Cortex of kidney (tissue), 1 donor: ENCODE measurements around the gene KIRREL3.

Experiments used
- DNase-seq: peaks from one replicate; lab custom pipeline; 2025; lab: John Stamatoyannopoulos, UW

The KIRREL3 gene

GRCh38 chr11:126790550-126791081 lies 210.0 kb downstream of the KIRREL3 start:
- DNase-seq, result no peak

GRCh38 chr11:126782810-126783209 lies 217.8 kb downstream of the KIRREL3 start:
- no peak for DNase-seq

- no peak for DNase-seq
Measured at GRCh38 chr11:126781942-126782341, 218.6 kb downstream of the KIRREL3 start.

- no peak for DNase-seq
Measured at GRCh38 chr11:126776119-126776518, 224.5 kb downstream of the KIRREL3 start.

- DNase-seq, result no peak
Measured at GRCh38 chr11:126772267-126772666, 228.3 kb downstream of the KIRREL3 start.

- no peak for DNase-seq
Measured at GRCh38 chr11:126768702-126769101, 231.9 kb downstream of the KIRREL3 start.

GRCh38 chr11:126766440-126766839 lies 234.1 kb downstream of the KIRREL3 start:
- no peak for DNase-seq

GRCh38 chr11:126765196-126765595 lies 235.4 kb downstream of the KIRREL3 start:
- DNase-seq, result no peak

GRCh38 chr11:126764231-126764630 lies 236.3 kb downstream of the KIRREL3 start:
- DNase-seq, result no peak

GRCh38 chr11:126756855-126757254 lies 243.7 kb downstream of the KIRREL3 start:
- DNase-seq, result no peak

- no peak for DNase-seq
Measured at GRCh38 chr11:126756421-126756820, 244.1 kb downstream of the KIRREL3 start.

- DNase-seq, result no peak
Measured at GRCh38 chr11:126755526-126755925, 245.0 kb downstream of the KIRREL3 start.

GRCh38 chr11:126754591-126755426 lies 245.8 kb downstream of the KIRREL3 start:
- DNase-seq, result no peak

- no peak for DNase-seq
Measured at GRCh38 chr11:126753990-126754389, 246.6 kb downstream of the KIRREL3 start.

GRCh38 chr11:126751242-126751641 lies 249.3 kb downstream of the KIRREL3 start:
- DNase-seq, result no peak

GRCh38 chr11:126748793-126749192 lies 251.8 kb downstream of the KIRREL3 start:
- no peak for DNase-seq

GRCh38 chr11:126748100-126748791 lies 252.3 kb downstream of the KIRREL3 start:
- DNase-seq, result no peak

- DNase-seq, result no peak
Measured at GRCh38 chr11:126747315-126747714, 253.3 kb downstream of the KIRREL3 start.

GRCh38 chr11:126746443-126746842 lies 254.1 kb downstream of the KIRREL3 start:
- no peak for DNase-seq

GRCh38 chr11:126744699-126745098 lies 255.9 kb downstream of the KIRREL3 start:
- DNase-seq, result no peak

- DNase-seq, result no peak
Measured at GRCh38 chr11:126743628-126744027, 256.9 kb downstream of the KIRREL3 start.

GRCh38 chr11:126742582-126742981 lies 258.0 kb downstream of the KIRREL3 start:
- no peak for DNase-seq

- no peak for DNase-seq
Measured at GRCh38 chr11:126740846-126741245, 259.7 kb downstream of the KIRREL3 start.
